Upper lobe of left lung (tissue), 6 donors: ENCODE data around the gene CLEC20A. TPM values are rescaled to one million over a fixed set of nuclear protein-coding genes. Genes with fewer than 3 reads are reported as not detected.

ENCODE experiments used
- ATAC-seq, 2 donors: fragments of 200-7000 bp; cut with Tn5 transposase; one replicate each; pipeline ENCODE4 v1.9.1; 2022; ENCODE audit warnings: mild to moderate bottlenecking in 2 of 2, moderate library complexity in 2 of 2; ENCODE audit not compliant: low FRiP score in 2 of 2
- DNase-seq, 2 donors: peaks; one replicate each; pipeline ENCODE4 v3.0.0-alpha.2; 2019 to 2020
- H3K27ac ChIP-seq, 4 donors: fragments of 200-600 bp; sonication (generic); one replicate each; pipeline ENCODE4 v1.5.1; 2016 to 2019
- H3K27me3 ChIP-seq, 4 donors: fragments of 200-600 bp; sonication (generic); one replicate each; pipeline ENCODE4 v1.5.1; 2017 to 2019
- H3K36me3 ChIP-seq, 4 donors: fragments of 200-600 bp; sonication (generic); one replicate each; pipeline ENCODE4 v1.5.1; 2016 to 2019
- H3K4me1 ChIP-seq, 4 donors: fragments of 200-600 bp; sonication (generic); one replicate each; pipeline ENCODE4 v1.5.1; 2018 to 2019
- H3K4me3 ChIP-seq, 4 donors: fragments of 200-600 bp; sonication (generic); one replicate each; pipeline ENCODE4 v1.5.1; 2017 to 2019; ENCODE audit warnings: mild to moderate bottlenecking in 2 of 4, moderate library complexity in 1 of 4
- H3K9me3 ChIP-seq, 4 donors: fragments of 200-600 bp; sonication (generic); one replicate each; pipeline ENCODE4 v1.5.1; 2018 to 2019
- EP300 ChIP-seq, 4 donors: sonication (generic); formaldehyde crosslinking; IDR thresholded peaks; one replicate each; pipeline ENCODE4 v1.5.1; 2017; ENCODE audit warnings: antibody characterized with exemption in 4 of 4, control low read depth in 2 of 4
- POLR2A ChIP-seq, 4 donors: fragments of 450-650 bp; IDR thresholded peaks; one replicate each; pipeline ENCODE4 v1.5.1; 2016 to 2017; ENCODE audit warnings: antibody characterized with exemption in 4 of 4, mild to moderate bottlenecking in 2 of 4
- POLR2AphosphoS5 ChIP-seq, 2 donors: sonication (generic); formaldehyde crosslinking; IDR thresholded peaks; one replicate each; pipeline ENCODE4 v1.5.1; 2017; ENCODE audit warnings: antibody characterized with exemption in 2 of 2
- WGBS, 2 donors: methylation state at CpG; one replicate each; pipeline ENCODE4 v1.1.5; 2017 to 2018; 5-methylcytosine and 5-hydroxymethylcytosine counted together
- total RNA-seq, 6 donors: library from RNA; depleted of rRNA in 4 of 6; stranded (reverse); fragments of >200 nt in 4 of 6; gene quantifications; one replicate each; pipeline versions ENCODE4 v1.1.0 to v1.2.1, GENCODE V29; 2016 to 2021
- TF ChIP-seq, protein P1 (sequence below), 6 experiments: fragments of 450-650 bp in 4 of 6; fragments of 200-600 bp in 2 of 6; sonication (generic) in 2 of 6; IDR thresholded peaks; one replicate each; pipeline ENCODE4 v1.5.1; 2016 to 2019; ENCODE audit warnings: antibody characterized with exemption in 6 of 6
- donor health status: DM: no; HTN: no; CAD: no; lungs with moderate emphysema.
- donor health status: DM: no; HTN: yes; CAD: no; lungs with severe emphysema.

CLEC20A gene
- total RNA-seq, 6 donors from 2014 or later = not detected

DNA sequence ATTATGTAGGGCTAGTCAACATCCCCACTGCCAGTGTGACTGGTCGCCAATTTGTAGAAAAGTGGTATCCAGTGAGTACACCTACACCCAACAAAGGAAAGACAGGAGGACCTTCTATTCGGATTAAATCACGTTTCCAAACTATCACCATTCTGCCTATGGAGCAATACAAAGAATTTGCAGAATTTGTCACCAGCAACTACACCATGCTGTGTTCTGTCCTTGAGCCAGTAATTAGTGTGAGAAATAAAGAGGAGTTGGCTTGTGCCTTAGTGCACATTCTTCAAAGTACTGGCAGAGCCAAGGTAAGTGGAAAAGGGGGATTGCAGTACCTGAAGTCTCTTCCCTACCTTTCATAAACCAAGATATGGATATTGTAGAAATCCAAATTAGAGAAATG is 53.8 kb downstream of the CLEC20A start:
- Histone ChIP-seq H3K9me3 (no peaks in the 10 kb centered on the region), H3K4me1 (no peaks in the 10 kb centered on the region), H3K27ac (no peak overlapping the region), H3K36me3 (peaks cover 0 to 38% (median 16%) of the 10 kb centered on the region in 4 donors), H3K4me3 (no peak overlapping the region), H3K27me3 (no peaks in the 10 kb centered on the region)
- TF ChIP-seq, protein P1, sequence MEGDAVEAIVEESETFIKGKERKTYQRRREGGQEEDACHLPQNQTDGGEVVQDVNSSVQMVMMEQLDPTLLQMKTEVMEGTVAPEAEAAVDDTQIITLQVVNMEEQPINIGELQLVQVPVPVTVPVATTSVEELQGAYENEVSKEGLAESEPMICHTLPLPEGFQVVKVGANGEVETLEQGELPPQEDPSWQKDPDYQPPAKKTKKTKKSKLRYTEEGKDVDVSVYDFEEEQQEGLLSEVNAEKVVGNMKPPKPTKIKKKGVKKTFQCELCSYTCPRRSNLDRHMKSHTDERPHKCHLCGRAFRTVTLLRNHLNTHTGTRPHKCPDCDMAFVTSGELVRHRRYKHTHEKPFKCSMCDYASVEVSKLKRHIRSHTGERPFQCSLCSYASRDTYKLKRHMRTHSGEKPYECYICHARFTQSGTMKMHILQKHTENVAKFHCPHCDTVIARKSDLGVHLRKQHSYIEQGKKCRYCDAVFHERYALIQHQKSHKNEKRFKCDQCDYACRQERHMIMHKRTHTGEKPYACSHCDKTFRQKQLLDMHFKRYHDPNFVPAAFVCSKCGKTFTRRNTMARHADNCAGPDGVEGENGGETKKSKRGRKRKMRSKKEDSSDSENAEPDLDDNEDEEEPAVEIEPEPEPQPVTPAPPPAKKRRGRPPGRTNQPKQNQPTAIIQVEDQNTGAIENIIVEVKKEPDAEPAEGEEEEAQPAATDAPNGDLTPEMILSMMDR (IDR thresholded peaks at IDR 0.05) = no peak
- TF ChIP-seq EP300 (IDR thresholded peaks at IDR 0.05) = no peak
- TF ChIP-seq POLR2AphosphoS5 (IDR thresholded peaks at IDR 0.05) = no peak
- no peak for TF ChIP-seq POLR2A (IDR thresholded peaks at IDR 0.05)
- DNase-seq (no peak), ATAC-seq (no peak)
- WGBS, 2 donors = 89 to 96% methylated on average over 3 of the region's 3 CpGs

DNA sequence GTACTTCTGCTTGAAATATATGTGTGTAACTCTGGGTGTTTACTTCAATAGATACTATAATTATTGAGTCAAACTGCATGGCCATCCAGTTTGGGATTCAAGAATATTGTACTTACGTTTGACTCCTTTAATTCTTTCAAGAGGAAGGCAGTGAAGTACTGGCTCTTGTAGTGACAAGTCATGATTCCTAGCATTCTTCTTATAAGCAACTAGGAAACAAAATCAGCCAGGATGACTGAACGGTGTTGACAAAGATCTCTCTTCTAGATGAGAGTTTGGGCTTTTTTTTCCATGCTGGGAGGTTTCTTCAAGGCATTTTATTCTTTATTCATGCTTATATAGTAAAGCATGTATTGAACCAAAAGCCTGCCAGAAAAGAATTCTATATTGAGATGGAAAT is 58.3 kb downstream of the CLEC20A start:
- no peaks in the 10 kb centered on the region for H3K4me1 ChIP-seq
- ATAC-seq (no peak), DNase-seq (no peak)
- TF ChIP-seq EP300 (IDR thresholded peaks at IDR 0.05) (no peak), POLR2AphosphoS5 (IDR thresholded peaks at IDR 0.05) (no peak), POLR2A (IDR thresholded peaks at IDR 0.05) (no peak)
- TF ChIP-seq, protein P1 (IDR thresholded peaks at IDR 0.05) = no peak
- H3K36me3 ChIP-seq = peaks cover 0 to 23% (median 11%) of the 10 kb centered on the region in 4 donors
- no peak overlapping the region for H3K27ac ChIP-seq
- no peak overlapping the region for H3K4me3 ChIP-seq
- WGBS, 2 donors = 53 to 57% methylated on average over 2 of the region's 2 CpGs
- H3K9me3 ChIP-seq = no peaks in the 10 kb centered on the region
- no peaks in the 10 kb centered on the region for H3K27me3 ChIP-seq

DNA sequence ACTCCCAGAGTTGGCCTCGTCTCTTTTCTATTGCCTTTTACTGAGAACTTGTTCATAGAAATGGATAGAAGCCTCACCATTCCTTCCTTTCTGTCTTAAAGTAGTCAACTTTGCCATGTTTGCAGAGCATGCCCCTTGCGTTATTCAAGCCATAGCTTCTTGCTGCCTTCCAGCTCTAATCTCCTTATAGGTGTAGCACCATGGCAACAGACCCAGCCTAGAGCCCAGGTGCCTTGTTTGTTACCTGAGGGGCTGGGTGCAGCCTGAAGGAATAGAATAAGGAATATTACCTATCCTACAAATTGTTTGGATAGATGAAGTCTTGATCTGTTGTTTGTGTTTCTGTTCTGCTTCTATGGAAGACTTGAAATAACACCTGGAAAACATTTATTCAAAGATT is 59.9 kb downstream of the CLEC20A start:
- Histone ChIP-seq H3K4me3 (no peak overlapping the region), H3K27me3 (no peaks in the 10 kb centered on the region), H3K27ac (no peak overlapping the region), H3K4me1 (no peaks in the 10 kb centered on the region), H3K36me3 (peaks cover 0 to 7% (median 3%) of the 10 kb centered on the region in 4 donors), H3K9me3 (no peaks in the 10 kb centered on the region)
- 88 to 96% methylated on average over 2 of the region's 2 CpGs for WGBS, 2 donors
- no peak for TF ChIP-seq EP300 (IDR thresholded peaks at IDR 0.05)
- TF ChIP-seq POLR2AphosphoS5 (IDR thresholded peaks at IDR 0.05) = no peak
- TF ChIP-seq POLR2A (IDR thresholded peaks at IDR 0.05) = no peak
- TF ChIP-seq, protein P1 (IDR thresholded peaks at IDR 0.05) = no peak
- ATAC-seq (no peak), DNase-seq (no peak)

DNA sequence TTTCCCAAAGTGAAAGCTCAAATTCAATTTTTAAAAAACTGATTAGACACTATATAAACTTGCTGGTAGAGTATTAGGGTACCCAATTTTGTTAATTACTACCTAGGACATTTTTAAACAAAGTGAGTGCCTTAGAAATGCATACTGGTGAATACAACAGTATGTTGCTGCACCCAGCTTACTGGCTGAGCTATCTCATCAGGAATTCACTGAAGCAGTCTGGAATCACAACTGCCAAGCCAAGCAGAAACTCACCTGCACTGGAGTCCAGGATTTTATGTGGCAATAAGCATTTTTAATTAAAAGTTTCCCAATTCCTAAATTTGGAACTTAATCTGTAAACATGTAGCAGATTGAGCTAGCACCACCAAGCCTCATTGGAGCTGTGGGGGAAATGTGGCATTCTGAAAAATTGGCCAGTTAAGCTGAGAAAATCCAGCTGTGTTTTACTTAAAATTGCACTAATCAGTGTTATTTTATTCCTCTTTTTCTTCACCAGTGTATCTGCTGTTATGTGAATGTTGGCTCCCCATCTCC is 61.8 kb downstream of the CLEC20A start:
- no peak for DNase-seq
- H3K27ac ChIP-seq = no peak overlapping the region
- no peaks in the 10 kb centered on the region for H3K27me3 ChIP-seq
- no peak for ATAC-seq
- H3K9me3 ChIP-seq = no peaks in the 10 kb centered on the region
- H3K4me1 ChIP-seq = no peaks in the 10 kb centered on the region
- H3K36me3 ChIP-seq = no peaks in the 10 kb centered on the region
- no peak overlapping the region for H3K4me3 ChIP-seq
- TF ChIP-seq POLR2AphosphoS5 (IDR thresholded peaks at IDR 0.05) = no peak
- TF ChIP-seq POLR2A (IDR thresholded peaks at IDR 0.05) = no peak
- no peak for TF ChIP-seq EP300 (IDR thresholded peaks at IDR 0.05)
- TF ChIP-seq, protein P1 (IDR thresholded peaks at IDR 0.05) = no peak

DNA sequence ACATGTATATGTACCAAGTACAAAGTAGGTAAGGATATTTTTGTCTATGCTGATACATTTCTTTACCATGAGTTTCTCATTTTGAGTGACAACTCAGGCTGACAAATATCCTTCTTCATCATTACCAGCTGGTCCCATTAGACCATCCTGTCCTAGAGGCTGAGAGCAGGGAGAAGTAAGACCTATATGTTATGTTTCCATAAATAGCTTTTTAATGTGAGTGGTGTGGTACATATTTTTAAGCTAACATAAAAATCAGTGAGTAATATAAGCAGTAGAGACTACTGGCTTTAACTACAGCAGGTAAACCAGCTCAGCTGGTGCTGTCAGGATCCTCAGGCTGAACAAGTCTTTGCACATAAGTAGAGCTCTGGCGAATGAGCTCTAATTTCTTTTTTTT is 62.4 kb downstream of the CLEC20A start:
- 74 to 83% methylated on average over 1 of the region's 1 CpG for WGBS, 2 donors
- Histone ChIP-seq H3K36me3 (no peaks in the 10 kb centered on the region), H3K9me3 (no peaks in the 10 kb centered on the region), H3K4me3 (no peak overlapping the region), H3K27ac (no peak overlapping the region), H3K27me3 (no peaks in the 10 kb centered on the region), H3K4me1 (no peaks in the 10 kb centered on the region)
- ATAC-seq (no peak), DNase-seq (no peak)
- TF ChIP-seq EP300 (IDR thresholded peaks at IDR 0.05) = no peak
- no peak for TF ChIP-seq POLR2A (IDR thresholded peaks at IDR 0.05)
- TF ChIP-seq, protein P1 (IDR thresholded peaks at IDR 0.05) = no peak
